Measurements from ENCODE around the gene CDH4.

The CDH4 gene

GRCh38 chr20:61297491-61297890, 45.4 kb downstream of the CDH4 start:
- Histone ChIP-seq H3K9ac (ENCODE audit: low read length in 5 of 5) (no peak overlapping the region), H3K36me3 (ENCODE audit: control insufficient read depth in 5 of 5, insufficient read depth in 5 of 5, low read length in 5 of 5) (no peaks in the 10 kb centered on the region), H3K27ac (ENCODE audit: low read depth, low read length) (no peak overlapping the region), H3K27me3 (ENCODE audit: control insufficient read depth in 5 of 5, insufficient read depth in 4 of 5, low read length in 5 of 5) (peaks cover 0 to 22% (median 9%) of the 10 kb centered on the region in 5 donors), H3K4me3 (ENCODE audit: low read depth in 1 of 5, low read length in 5 of 5) (no peak overlapping the region), H3K4me1 (ENCODE audit: control insufficient read depth in 5 of 5, insufficient read depth in 5 of 5, low read length in 5 of 5) (no peaks in the 10 kb centered on the region), H3K9me3 (ENCODE audit: control insufficient read depth in 5 of 5, low read length in 5 of 5) (no peaks in the 10 kb centered on the region)

DNA sequence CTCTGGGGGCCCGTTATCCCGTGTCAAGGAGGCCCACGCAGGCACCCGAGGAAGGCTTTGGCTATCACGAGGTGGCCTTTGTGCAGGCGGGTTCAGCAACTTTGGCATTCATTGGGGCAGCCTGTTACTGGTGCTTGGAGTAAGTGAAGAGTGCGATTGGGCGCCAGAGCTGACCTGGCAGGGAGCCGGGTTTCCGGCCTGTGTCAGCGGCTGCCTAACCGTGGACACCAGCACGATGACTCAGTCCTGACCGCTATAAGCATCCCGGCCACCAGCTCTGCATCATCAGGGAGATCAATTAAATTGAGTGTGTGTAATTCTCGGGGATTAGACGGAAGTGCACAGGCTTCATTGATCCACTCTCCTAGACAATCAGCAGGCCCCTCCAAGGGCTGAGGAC, 45.9 kb downstream of the CDH4 start:
- Histone ChIP-seq H3K9ac (ENCODE audit: low read length in 5 of 5) (no peak overlapping the region), H3K9me3 (ENCODE audit: control insufficient read depth in 5 of 5, low read length in 5 of 5) (no peaks in the 10 kb centered on the region), H3K4me1 (ENCODE audit: control insufficient read depth in 5 of 5, insufficient read depth in 5 of 5, low read length in 5 of 5) (no peaks in the 10 kb centered on the region), H3K27me3 (ENCODE audit: control insufficient read depth in 5 of 5, insufficient read depth in 4 of 5, low read length in 5 of 5) (peaks cover 0 to 23% (median 5%) of the 10 kb centered on the region in 5 donors), H3K27ac (ENCODE audit: low read depth, low read length) (no peak overlapping the region), H3K4me3 (ENCODE audit: low read depth in 1 of 5, low read length in 5 of 5) (no peak overlapping the region), H3K36me3 (ENCODE audit: control insufficient read depth in 5 of 5, insufficient read depth in 5 of 5, low read length in 5 of 5) (no peaks in the 10 kb centered on the region)

GRCh38 chr20:61298661-61299060, 46.6 kb downstream of the CDH4 start:
- Histone ChIP-seq H3K4me3 (ENCODE audit: low read depth in 1 of 5, low read length in 5 of 5) (no peak overlapping the region), H3K4me1 (ENCODE audit: control insufficient read depth in 5 of 5, insufficient read depth in 5 of 5, low read length in 5 of 5) (no peaks in the 10 kb centered on the region), H3K9ac (ENCODE audit: low read length in 5 of 5) (no peak overlapping the region), H3K27me3 (ENCODE audit: control insufficient read depth in 5 of 5, insufficient read depth in 4 of 5, low read length in 5 of 5) (peaks cover 0 to 27% (median 0%) of the 10 kb centered on the region in 5 donors), H3K27ac (ENCODE audit: low read depth, low read length) (no peak overlapping the region), H3K9me3 (ENCODE audit: control insufficient read depth in 5 of 5, low read length in 5 of 5) (no peaks in the 10 kb centered on the region), H3K36me3 (ENCODE audit: control insufficient read depth in 5 of 5, insufficient read depth in 5 of 5, low read length in 5 of 5) (no peaks in the 10 kb centered on the region)

DNA sequence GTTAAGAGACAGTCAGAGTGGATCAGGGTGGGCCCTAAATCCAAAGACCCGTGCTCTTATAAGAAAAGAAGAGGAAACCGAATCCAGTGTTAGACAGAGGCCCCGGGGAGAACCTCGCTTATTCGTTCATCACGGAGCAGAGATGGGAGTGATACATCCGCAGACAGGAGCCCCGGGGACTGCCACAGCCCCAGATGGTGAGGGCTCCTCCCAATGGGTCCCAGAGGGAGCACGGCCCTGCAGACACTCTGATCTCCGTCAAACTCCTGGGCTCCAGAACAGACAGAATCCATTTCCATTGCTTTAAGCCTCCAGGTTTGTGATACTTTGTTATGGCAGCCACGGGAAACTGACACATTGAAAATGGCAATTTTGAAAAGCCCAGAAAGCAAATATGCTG, 47.0 kb downstream of the CDH4 start:
- Histone ChIP-seq H3K4me3 (ENCODE audit: low read depth in 1 of 5, low read length in 5 of 5) (no peak overlapping the region), H3K9ac (ENCODE audit: low read length in 5 of 5) (no peak overlapping the region), H3K9me3 (ENCODE audit: control insufficient read depth in 5 of 5, low read length in 5 of 5) (no peaks in the 10 kb centered on the region), H3K36me3 (ENCODE audit: control insufficient read depth in 5 of 5, insufficient read depth in 5 of 5, low read length in 5 of 5) (no peaks in the 10 kb centered on the region), H3K27ac (ENCODE audit: low read depth, low read length) (no peak overlapping the region), H3K4me1 (ENCODE audit: control insufficient read depth in 5 of 5, insufficient read depth in 5 of 5, low read length in 5 of 5) (no peaks in the 10 kb centered on the region), H3K27me3 (ENCODE audit: control insufficient read depth in 5 of 5, insufficient read depth in 4 of 5, low read length in 5 of 5) (peaks cover 0 to 27% (median 0%) of the 10 kb centered on the region in 5 donors)

DNA sequence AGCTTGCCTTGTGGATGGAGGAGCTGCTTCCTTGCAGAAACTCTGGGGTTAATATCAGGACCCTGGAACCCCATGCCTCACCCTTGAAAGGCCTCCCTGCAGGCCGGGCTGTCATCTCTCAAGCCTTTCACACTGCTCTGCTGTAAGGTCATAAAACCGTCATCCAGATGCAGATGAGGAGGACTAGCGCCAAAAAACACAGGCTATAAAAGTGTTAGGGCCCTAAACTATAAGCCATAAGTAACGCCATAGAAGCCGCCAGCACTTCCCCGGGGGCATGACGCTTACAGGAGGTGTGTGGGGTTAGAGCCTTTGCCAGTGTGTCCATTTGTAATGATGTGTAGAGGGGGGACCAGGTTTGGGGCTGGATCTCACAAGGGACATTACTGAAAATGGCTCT, 47.6 kb downstream of the CDH4 start:
- Histone ChIP-seq H3K4me1 (ENCODE audit: control insufficient read depth in 5 of 5, insufficient read depth in 5 of 5, low read length in 5 of 5) (no peaks in the 10 kb centered on the region), H3K4me3 (ENCODE audit: low read depth in 1 of 5, low read length in 5 of 5) (no peak overlapping the region), H3K27ac (ENCODE audit: low read depth, low read length) (no peak overlapping the region), H3K27me3 (ENCODE audit: control insufficient read depth in 5 of 5, insufficient read depth in 4 of 5, low read length in 5 of 5) (peaks cover 0 to 27% (median 1%) of the 10 kb centered on the region in 5 donors), H3K9ac (ENCODE audit: low read length in 5 of 5) (no peak overlapping the region), H3K36me3 (ENCODE audit: control insufficient read depth in 5 of 5, insufficient read depth in 5 of 5, low read length in 5 of 5) (no peaks in the 10 kb centered on the region), H3K9me3 (ENCODE audit: control insufficient read depth in 5 of 5, low read length in 5 of 5) (no peaks in the 10 kb centered on the region)

DNA sequence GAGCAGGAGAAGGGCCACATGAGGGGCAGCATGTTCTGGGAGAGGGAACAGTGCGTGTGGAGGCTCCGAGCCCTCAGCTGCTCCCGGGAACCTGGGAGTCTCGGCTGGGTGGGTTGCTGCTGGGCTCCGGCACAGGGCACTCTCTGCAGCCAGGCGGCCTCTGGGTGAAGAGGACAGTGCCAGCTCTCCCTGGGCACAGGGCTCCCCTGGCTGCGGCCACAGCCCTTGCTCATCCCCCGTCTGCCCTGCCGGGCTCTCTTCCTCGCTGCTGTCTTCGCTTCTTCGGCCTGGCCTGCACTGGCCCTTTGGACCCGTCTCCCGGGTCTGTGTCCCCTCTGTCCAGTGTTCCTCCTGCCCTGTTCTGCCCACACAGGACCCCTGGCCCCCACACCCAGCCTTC, 48.2 kb downstream of the CDH4 start:
- no peaks in the 10 kb centered on the region for H3K36me3 ChIP-seq (ENCODE audit: control insufficient read depth in 5 of 5, insufficient read depth in 5 of 5, low read length in 5 of 5)
- H3K4me3 ChIP-seq (ENCODE audit: low read depth in 1 of 5, low read length in 5 of 5) = no peak overlapping the region
- H3K9ac ChIP-seq (ENCODE audit: low read length in 5 of 5) = no peak overlapping the region
- H3K27me3 ChIP-seq (ENCODE audit: control insufficient read depth in 5 of 5, insufficient read depth in 4 of 5, low read length in 5 of 5) = peaks cover 0 to 22% (median 4%) of the 10 kb centered on the region in 5 donors
- H3K4me1 ChIP-seq (ENCODE audit: control insufficient read depth in 5 of 5, insufficient read depth in 5 of 5, low read length in 5 of 5) = no peaks in the 10 kb centered on the region
- H3K9me3 ChIP-seq (ENCODE audit: control insufficient read depth in 5 of 5, low read length in 5 of 5) = peaks cover 0 to 2% (median 0%) of the 10 kb centered on the region in 5 donors
- H3K27ac ChIP-seq (ENCODE audit: low read depth, low read length) = no peak overlapping the region

- Histone ChIP-seq H3K27ac (ENCODE audit: low read depth, low read length) (no peak overlapping the region), H3K4me1 (ENCODE audit: control insufficient read depth in 5 of 5, insufficient read depth in 5 of 5, low read length in 5 of 5) (no peaks in the 10 kb centered on the region), H3K36me3 (ENCODE audit: control insufficient read depth in 5 of 5, insufficient read depth in 5 of 5, low read length in 5 of 5) (no peaks in the 10 kb centered on the region), H3K4me3 (ENCODE audit: low read depth in 1 of 5, low read length in 5 of 5) (no peak overlapping the region), H3K9me3 (ENCODE audit: control insufficient read depth in 5 of 5, low read length in 5 of 5) (peaks cover 0 to 2% (median 0%) of the 10 kb centered on the region in 5 donors), H3K9ac (ENCODE audit: low read length in 5 of 5) (no peak overlapping the region), H3K27me3 (ENCODE audit: control insufficient read depth in 5 of 5, insufficient read depth in 4 of 5, low read length in 5 of 5) (peaks cover 0 to 22% (median 4%) of the 10 kb centered on the region in 5 donors)
Measured at GRCh38 chr20:61300709-61301108, 48.6 kb downstream of the CDH4 start.

DNA sequence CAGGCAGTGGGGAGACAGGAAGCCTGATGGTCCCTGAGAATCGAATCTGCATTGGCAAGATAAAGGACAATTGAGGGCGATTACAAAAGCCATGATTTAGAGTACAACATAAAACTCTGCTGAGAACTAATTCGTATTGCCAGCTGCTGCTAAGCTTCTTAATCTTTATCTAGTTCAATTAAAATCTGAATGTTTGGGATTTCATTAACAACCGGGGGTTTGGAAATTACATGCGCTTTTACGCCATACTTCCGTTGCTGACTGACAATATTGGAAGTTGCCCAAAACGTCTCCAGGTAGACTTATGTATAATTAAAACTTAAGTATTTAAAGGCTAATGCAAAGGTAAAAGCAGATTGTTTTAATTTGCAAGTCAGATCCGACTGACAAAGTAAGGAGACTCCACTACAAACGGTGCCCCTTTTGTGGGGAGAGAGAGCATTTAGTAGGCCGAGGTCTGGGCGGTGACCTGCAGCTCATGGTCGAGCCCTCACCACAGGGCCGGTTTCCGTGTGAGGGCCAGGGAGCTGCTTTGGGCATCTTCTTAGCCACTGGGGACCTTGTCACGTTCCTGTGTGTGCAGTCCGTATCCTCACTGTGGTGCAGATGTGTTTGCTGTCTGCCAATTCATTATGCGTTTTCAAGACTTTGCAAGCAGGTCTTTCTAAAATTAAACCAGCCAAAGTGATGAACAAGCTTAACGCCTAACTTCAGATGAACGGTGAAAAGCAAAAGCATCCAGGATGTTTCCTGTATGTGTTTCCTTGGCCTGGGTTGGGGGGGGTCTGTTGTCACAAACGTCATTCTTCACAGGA, 49.9 kb downstream of the CDH4 start:
- peaks cover 0 to 2% (median 0%) of the 10 kb centered on the region in 5 donors for H3K9me3 ChIP-seq (ENCODE audit: control insufficient read depth in 5 of 5, low read length in 5 of 5)
- no peak overlapping the region for H3K9ac ChIP-seq (ENCODE audit: low read length in 5 of 5)
- H3K27ac ChIP-seq (ENCODE audit: low read depth, low read length) = no peak overlapping the region
- H3K4me3 ChIP-seq (ENCODE audit: low read depth in 1 of 5, low read length in 5 of 5) = no peak overlapping the region
- no peaks in the 10 kb centered on the region for H3K4me1 ChIP-seq (ENCODE audit: control insufficient read depth in 5 of 5, insufficient read depth in 5 of 5, low read length in 5 of 5)
- no peaks in the 10 kb centered on the region for H3K36me3 ChIP-seq (ENCODE audit: control insufficient read depth in 5 of 5, insufficient read depth in 5 of 5, low read length in 5 of 5)
- peaks cover under 1 to 24% (median 7%) of the 10 kb centered on the region in 5 donors for H3K27me3 ChIP-seq (ENCODE audit: control insufficient read depth in 5 of 5, insufficient read depth in 4 of 5, low read length in 5 of 5)

DNA sequence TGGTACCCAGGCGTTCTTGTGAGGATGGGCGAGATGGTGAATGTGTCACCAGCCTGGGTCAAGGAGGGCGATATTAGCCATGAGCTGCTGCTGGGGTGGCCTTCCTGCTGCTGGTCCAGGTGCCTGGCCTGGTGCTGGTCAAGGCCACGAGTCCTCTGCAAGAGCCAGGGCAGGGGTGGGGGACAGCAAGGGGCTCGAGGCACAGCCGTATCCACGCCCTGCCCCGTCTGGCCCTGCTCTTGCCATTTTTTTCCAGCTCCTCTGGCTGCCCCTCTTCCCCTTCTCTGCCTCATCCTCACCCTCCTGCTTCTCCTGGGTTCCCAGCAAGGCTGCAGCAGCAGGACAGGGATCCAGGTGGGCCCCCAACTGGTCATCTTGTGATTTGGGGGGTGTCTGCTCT, 51.2 kb downstream of the CDH4 start:
- H3K27ac ChIP-seq (ENCODE audit: low read depth, low read length) = no peak overlapping the region
- H3K9me3 ChIP-seq (ENCODE audit: control insufficient read depth in 5 of 5, low read length in 5 of 5) = peaks cover 0 to 2% (median 0%) of the 10 kb centered on the region in 5 donors
- no peaks in the 10 kb centered on the region for H3K36me3 ChIP-seq (ENCODE audit: control insufficient read depth in 5 of 5, insufficient read depth in 5 of 5, low read length in 5 of 5)
- peaks cover 4 to 34% (median 12%) of the 10 kb centered on the region in 5 donors for H3K27me3 ChIP-seq (ENCODE audit: control insufficient read depth in 5 of 5, insufficient read depth in 4 of 5, low read length in 5 of 5)
- no peaks in the 10 kb centered on the region for H3K4me1 ChIP-seq (ENCODE audit: control insufficient read depth in 5 of 5, insufficient read depth in 5 of 5, low read length in 5 of 5)
- no peak overlapping the region for H3K4me3 ChIP-seq (ENCODE audit: low read depth in 1 of 5, low read length in 5 of 5)
- H3K9ac ChIP-seq (ENCODE audit: low read length in 5 of 5) = no peak overlapping the region

- no peaks in the 10 kb centered on the region for H3K36me3 ChIP-seq (ENCODE audit: control insufficient read depth in 5 of 5, insufficient read depth in 5 of 5, low read length in 5 of 5)
- H3K9me3 ChIP-seq (ENCODE audit: control insufficient read depth in 5 of 5, low read length in 5 of 5) = peaks cover 0 to 2% (median 0%) of the 10 kb centered on the region in 5 donors
- H3K4me3 ChIP-seq (ENCODE audit: low read depth in 1 of 5, low read length in 5 of 5) = no peak overlapping the region
- no peaks in the 10 kb centered on the region for H3K4me1 ChIP-seq (ENCODE audit: control insufficient read depth in 5 of 5, insufficient read depth in 5 of 5, low read length in 5 of 5)
- H3K27me3 ChIP-seq (ENCODE audit: control insufficient read depth in 5 of 5, insufficient read depth in 4 of 5, low read length in 5 of 5) = peaks cover 5 to 37% (median 14%) of the 10 kb centered on the region in 5 donors
- no peak overlapping the region for H3K9ac ChIP-seq (ENCODE audit: low read length in 5 of 5)
- no peak overlapping the region for H3K27ac ChIP-seq (ENCODE audit: low read depth, low read length)
Measured at GRCh38 chr20:61303675-61304074, 51.6 kb downstream of the CDH4 start.

All from subcutaneous abdominal adipose tissue (tissue), 5 donors.